ENCODE measurements around the gene CHRM4.

CHRM4 gene

DNA sequence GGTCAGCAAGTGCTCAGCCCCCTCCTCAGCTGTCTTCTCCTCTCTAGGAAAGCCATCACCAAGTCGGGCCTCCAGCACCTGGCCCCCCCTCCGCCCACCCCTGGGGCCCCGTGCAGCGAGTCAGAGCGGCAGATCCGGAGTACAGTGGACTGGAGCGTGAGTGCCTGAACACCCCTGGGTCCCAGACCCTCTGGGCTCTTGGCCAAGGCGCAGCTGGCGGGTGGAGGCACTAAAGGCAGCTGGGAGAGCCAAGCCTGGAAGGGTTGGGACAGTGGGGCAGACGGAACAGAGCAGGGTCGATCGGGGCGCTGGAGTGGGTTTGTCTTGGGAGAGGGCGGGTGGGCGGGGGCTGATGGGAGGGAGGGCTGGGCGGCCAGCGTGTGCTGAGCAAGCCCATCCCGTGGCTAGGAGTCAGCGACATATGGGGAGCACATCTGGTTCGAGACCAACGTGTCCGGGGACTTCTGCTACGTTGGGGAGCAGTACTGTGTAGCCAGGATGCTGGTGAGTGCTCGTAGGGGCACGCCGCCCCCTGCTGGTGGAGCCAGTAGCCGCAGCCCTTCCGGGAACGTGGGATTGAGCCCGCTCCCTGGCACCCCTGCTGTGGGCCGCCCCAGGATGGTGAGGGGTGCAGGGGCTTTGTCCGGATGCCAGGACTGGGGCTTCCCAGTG is 24.2 kb downstream of the CHRM4 start:
- DNase-seq: peak; percentile 58

DNA sequence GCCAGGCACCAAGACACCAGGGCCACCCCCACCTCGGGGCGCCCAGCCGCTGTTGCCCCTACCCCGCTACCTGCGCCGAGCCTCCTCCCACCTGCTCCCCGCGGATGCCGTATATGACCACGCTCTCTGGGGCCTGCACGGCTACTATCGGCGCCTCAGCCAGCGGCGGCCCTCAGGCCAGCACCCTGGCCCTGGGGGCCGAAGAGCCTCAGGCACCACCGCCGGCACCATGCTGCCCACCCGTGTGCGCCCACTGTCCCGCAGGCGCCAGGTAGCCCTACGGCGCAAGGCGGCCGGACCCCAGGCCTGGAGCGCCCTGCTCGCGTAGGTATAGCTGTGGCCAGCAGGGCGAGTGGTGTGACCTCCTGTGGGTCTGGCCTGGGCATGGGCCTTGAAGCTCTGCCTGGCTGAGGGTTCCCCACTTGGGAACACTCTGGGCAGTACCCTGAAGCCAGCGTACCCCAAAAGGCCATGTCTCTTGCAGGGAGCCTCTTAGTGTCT is 24.9 kb downstream of the CHRM4 start:
- DNase-seq: no peak

GRCh38 chr11:46366260-46366659 is 25.3 kb downstream of the CHRM4 start:
- DNase-seq: no peak

DNA sequence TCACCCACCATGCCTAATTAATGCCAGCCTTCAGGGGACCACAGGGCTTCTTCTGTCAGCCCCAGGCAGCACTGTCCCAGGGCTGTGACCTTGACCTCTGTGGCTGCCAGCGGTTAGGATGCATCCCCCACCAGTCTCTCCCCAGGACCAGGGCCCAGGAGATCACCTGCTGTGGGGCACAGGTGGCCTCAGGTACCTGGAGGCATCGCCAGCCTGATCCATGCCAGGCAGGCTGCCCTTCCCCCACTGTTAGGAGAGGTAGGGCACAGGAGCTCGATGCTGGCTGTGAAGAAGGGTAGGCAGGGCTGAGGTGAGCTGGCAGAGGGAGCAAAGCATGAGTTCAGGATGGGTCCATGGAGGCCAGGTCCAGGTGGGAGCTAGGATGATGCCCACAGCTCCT is 26.8 kb downstream of the CHRM4 start:
- DNase-seq: no peak

- no peak for DNase-seq
Measured at GRCh38 chr11:46364056-46364455, 27.5 kb downstream of the CHRM4 start.

GRCh38 chr11:46363455-46364005 is 28.0 kb downstream of the CHRM4 start:
- DNase-seq: no peak

DNA sequence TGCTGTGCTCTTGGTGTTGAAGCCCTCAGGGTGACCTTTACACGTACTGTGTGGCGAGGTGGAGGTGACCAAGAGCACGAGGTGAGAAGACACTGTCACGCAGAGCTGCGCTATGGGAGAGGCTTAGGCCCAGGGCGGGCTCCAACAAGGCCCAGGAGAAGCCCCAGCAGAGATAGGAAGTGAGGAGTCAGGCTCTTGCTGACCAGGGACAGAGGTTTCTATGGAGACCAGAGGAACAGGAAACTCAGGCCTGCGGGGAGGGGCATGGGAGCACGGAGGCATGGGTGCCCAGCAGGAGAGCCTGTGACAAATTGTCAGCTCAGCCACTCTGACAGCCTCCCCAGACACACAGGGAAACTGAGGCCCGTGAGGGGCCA is 28.6 kb downstream of the CHRM4 start:
- no peak for DNase-seq

GRCh38 chr11:46362156-46363030 is 29.2 kb downstream of the CHRM4 start:
- DNase-seq: no peak

DNA sequence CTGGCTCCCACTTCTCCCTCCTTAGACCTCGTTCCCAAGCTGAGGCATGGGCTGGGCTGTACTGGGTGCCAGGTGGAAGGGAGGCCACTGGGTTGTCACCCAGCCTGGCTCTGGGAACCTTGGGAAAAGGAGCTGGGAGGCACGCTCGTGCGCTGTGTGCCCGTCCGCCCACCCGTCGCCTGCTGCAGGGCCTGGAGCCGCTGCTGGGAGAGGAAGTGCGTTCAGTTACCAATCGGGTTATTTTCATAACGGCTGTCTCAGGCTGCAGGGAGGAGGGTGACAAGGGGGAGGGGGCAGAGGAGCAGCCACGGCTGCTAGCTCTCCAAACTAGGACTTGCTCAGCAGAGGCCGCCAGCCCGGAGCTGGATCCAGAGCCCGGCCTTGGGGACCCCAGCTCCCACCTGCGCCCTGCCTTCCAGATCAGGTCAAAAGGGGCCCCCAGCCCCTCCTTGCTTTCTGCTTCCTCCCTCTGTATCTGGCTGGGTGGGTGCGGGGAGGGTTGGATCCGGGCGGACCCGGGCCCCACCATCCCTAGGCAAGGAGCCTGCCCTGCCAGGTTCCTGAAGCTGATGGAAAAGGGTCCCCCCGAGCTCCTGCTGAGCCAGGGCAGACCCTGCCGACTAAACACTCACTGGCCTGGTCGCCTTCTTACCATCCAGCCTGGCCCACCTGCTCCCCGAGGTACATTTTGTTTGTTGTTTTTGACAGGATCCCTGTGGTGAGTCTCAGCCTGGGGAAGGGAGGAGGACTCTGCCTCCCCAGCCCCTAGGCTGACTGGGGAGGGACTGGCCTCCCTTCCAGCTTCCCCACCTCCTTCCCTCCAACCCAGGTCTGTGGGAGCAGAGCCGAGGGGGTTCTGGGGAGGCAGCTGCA is 30.1 kb downstream of the CHRM4 start:
- DNase-seq: peak; percentile 91

- peak; percentile 56 for DNase-seq
Measured at GRCh38 chr11:46360878-46361277, 30.7 kb downstream of the CHRM4 start.

GRCh38 chr11:46359953-46360352 is 31.6 kb downstream of the CHRM4 start:
- no peak for DNase-seq

- no peak for DNase-seq
Measured at GRCh38 chr11:46357483-46357936, 34.1 kb downstream of the CHRM4 start.

DNA sequence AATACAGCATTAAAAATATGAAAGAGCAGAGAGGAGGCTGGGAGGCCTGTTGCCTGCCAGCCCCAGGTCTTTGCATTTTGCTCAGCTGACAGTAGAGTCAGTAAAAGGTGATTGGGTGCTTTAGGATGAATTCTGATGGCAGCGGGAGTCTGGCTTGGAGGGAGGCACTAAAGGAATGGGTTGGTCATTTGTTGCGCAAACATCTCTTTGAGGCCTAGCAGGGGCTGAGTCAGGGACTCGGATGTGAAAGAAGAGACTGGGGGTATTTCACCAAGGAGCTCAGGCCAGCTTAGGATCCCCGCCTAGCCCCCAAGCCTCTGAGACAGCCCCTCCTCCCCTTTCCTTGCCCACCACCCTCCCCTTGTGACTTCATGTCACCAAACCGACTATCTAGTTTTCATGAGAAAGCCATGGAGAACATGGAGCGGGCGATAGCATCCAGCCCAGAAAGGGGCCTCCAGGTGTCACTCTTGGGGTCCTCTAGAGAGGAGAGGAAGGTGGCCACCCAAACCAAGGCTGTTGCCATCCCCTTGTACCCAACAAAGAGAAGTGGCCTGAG is 34.6 kb downstream of the CHRM4 start:
- peak; percentile 18 for DNase-seq

DNA sequence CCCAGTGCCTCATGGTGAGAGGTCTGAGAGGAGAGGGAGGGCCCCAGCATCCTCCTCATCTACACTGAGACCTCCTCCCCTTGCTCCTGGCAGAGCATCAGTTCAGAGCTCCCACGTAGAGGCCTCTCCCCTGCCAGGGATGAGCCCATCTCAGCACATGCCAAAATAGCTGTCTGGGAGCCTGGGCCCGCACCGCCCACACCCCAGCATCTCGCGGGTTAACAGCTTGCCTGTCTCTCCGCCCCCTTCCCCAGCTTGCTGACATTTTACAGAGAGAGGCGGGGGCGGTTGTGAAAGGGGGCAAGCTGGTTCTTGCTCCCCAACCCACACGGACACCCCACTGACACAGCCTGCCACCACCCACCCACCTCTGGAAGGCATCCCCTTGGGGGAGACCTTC is 37.9 kb downstream of the CHRM4 start:
- no peak for DNase-seq

DNA sequence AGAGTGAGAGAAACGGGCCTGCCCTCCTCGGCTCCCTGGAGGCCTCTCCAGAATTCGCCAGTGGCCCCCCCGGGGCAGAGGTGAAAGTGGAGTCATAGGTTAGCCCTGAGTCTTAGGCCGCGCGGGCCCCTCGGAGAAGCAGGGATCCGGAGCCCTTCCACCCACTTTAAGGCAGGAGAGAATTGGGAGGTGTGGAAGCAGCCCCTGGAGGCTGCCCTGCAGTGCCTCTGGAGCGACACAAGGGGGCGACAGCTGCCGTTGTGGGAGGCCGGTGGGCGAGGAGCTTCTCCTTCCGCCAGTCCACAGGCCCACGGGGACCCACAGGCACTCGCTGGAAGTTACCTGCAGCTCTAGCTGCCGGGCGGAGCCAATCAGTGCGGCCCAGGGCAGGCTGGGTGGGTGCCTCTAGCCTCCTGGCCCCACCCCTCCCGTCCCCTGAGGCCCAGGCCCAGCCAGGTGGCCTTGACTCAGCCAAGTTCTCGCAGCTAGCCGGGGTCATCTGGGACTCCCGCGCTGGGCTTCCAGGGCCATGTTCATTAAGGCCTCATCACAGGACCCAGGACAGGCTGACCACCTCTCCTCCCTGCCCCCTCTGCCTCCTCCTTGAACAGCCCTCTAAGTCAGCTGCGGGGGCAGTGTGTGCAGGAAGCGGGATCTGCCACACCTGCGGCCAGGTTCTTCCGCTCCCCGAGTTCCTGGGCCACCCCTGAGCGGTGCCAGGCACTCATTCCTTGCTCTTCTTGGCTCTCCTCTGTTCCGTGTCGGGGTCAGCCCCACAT is 39.3 kb downstream of the CHRM4 start:
- peak; percentile 69 for DNase-seq

DNA sequence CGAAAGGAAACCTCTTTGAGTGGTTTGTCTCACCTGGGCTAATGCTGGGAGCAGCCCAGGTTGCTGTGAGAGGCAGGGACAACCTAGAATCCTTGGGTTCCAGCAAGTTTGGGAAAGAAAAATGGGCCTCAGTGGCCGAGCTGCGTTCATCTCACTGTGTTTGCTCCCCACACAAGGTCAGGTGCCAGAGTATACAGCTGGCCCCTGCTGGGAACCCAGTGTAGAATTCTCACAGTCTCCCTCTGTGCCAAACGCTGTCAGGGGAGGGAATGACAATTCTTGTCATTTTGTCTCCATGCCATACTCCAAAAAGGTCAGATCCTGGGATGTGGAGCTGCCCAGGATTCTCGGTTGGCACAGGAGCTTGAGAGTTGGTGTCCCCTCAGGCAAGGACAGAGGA is 40.0 kb downstream of the CHRM4 start:
- no peak for DNase-seq

GRCh38 chr11:46351148-46351547 is 40.4 kb downstream of the CHRM4 start:
- no peak for DNase-seq

GRCh38 chr11:46350695-46351094 is 40.9 kb downstream of the CHRM4 start:
- DNase-seq: no peak

DNA sequence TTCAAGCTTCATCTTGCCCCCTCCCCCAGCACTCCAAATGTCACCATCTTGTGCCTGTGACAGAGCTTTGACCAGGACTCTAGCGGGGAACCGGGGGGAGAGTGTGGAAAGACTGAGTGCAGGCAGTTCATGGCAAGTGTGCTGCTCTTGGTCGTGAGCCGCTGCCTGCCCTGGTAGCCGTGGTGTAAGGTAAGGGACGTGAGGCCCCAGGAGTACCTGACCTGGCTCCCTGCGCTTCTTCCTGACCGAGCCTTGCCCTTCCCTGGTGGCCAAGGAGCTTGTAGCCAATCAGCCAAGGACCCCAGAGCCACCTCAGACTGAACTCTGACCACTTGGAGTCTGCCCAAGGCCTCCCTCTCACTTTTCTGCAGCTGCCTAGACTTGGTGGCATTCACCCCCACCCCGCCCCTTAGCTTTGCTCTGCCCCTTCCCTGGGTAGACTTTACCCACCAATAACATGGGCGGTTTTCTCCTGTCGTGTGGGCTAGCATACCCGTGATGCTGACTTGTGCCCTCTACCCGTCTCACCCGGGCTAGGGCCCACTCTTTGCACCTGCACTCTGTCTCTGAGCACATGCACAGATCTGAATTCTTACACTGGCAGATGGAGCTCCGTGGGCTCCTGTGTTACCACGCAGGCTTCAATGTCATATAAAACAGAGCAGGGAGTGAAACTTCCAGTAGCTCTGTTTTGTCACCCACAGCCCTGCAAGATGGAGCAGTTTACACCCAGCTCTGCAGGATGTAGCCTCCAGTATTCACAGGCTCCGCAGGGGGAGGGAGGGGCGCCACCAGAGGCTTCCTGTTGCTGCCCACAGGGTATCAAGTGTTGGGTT is 42.8 kb downstream of the CHRM4 start:
- DNase-seq: no peak

DNA sequence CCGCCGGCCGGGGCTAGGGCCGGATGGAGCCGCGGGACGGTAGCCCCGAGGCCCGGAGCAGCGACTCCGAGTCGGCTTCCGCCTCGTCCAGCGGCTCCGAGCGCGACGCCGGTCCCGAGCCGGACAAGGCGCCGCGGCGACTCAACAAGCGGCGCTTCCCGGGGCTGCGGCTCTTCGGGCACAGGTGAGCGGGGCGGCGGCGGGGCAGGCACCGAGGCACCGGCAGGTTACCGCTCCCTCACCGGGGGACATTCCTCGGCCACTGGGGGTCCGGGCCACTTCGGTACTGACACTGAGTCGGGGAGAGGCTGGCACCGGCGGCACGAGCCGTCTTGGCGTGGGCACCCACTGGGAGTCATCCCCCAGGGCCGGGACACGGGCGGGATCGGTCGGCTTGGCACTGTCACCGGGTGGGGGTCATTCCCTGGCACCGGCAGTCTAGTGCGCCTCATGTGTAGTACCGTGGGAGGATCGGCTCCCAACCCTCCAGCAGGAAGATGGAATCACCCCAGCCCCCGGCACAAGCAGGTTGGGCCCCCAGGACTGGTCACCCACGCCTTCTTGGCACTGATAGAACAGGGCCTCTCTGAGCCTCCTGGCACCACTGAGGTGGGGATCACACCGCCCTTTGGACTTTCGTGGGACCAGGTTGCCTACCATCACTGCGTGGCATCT is 43.8 kb downstream of the CHRM4 start:
- no peak for DNase-seq

Measured in OCI-M1 (cell line).